HEK293 (cell line): ENCODE data around the gene ENDOU.

ENCODE experiments used
- CTCF ChIA-PET: fragments of 350-600 bp; formaldehyde crosslinking; extraction: SDS; loops from one replicate; lab custom pipeline; 2021; ENCODE audit warnings: antibody characterized with exemption; lab: Yijun Ruan, JAX
- POLR2A ChIA-PET: fragments of 300-600 bp; formaldehyde crosslinking; extraction: SDS; loops from one replicate; lab custom pipeline; 2020; ENCODE audit warnings: antibody characterized with exemption, inconsistent platforms; lab: Yijun Ruan, JAX
- H3K27ac ChIP-seq: fragments of 200-500 bp; sonication (Bioruptor generic); 2 replicates; pipeline ENCODE4 v1.5.1; 2014; ENCODE audit warnings: low read depth, low read length, control low read depth, inconsistent platforms; ENCODE audit errors: extremely low read depth
- H3K36me3 ChIP-seq, 2 experiments: fragments of 200-500 bp in 1 of 2; sonication (Bioruptor generic) in 1 of 2; 1 replicate in 1 of 2; 2 replicates in 1 of 2; pipeline ENCODE4 v1.5.1; 2014 to 2017; ENCODE audit warnings: inconsistent platforms in 2 of 2, low read length in 2 of 2; ENCODE audit not compliant: control insufficient read depth in 2 of 2, insufficient read depth in 1 of 2
- H3K4me1 ChIP-seq: fragments of 200-500 bp; sonication (Bioruptor generic); 2 replicates; pipeline ENCODE4 v1.5.1; 2014; ENCODE audit warnings: mild to moderate bottlenecking, low read length, inconsistent platforms; ENCODE audit not compliant: control insufficient read depth, insufficient read depth
- H3K4me3 ChIP-seq: 2 replicates; pipeline ENCODE4 v1.5.1; 2011; ENCODE audit warnings: low read depth, mild to moderate bottlenecking, control low read depth, low read length, moderate library complexity
- H3K9me3 ChIP-seq: fragments of 200-500 bp; sonication (Bioruptor generic); 2 replicates; pipeline ENCODE4 v1.5.1; 2014; ENCODE audit warnings: low read depth, low read length, inconsistent platforms; ENCODE audit not compliant: control insufficient read depth, insufficient read depth
- ATF2 ChIP-seq: fragments of 450-650 bp; formaldehyde crosslinking; IDR thresholded peaks from 2 replicates; pipeline ENCODE4 v1.5.1; 2016; ENCODE audit warnings: missing biosample characterization, missing genetic modification characterization, low read depth
- BCL11B ChIP-seq: fragments of 450-650 bp; formaldehyde crosslinking; IDR thresholded peaks from 2 replicates; pipeline ENCODE4 v1.5.1; 2016; ENCODE audit warnings: low read depth, missing biosample characterization, missing genetic modification characterization
- CTCF ChIP-seq: fragments of 450-650 bp; formaldehyde crosslinking; IDR thresholded peaks from 2 replicates; pipeline ENCODE4 v1.5.1; 2016; ENCODE audit warnings: missing biosample characterization, missing genetic modification characterization
- EGR2 ChIP-seq: fragments of 450-650 bp; formaldehyde crosslinking; IDR thresholded peaks from 2 replicates; pipeline ENCODE4 v1.5.1; 2016; ENCODE audit warnings: low read depth, missing biosample characterization, missing genetic modification characterization
- ELK4 ChIP-seq: IDR thresholded peaks from 2 replicates; pipeline ENCODE4 v1.6.1; 2011; ENCODE audit warnings: mild to moderate bottlenecking, low read depth, low read length, borderline replicate concordance
- HOXD13 ChIP-seq: sonication (generic); formaldehyde crosslinking; IDR thresholded peaks from 2 replicates; pipeline ENCODE4 v1.8.0; 2022; ENCODE audit warnings: missing genetic modification reagents, borderline replicate concordance
- SP2 ChIP-seq: fragments of 450-650 bp; formaldehyde crosslinking; IDR thresholded peaks from 2 replicates; pipeline ENCODE4 v1.5.1; 2016; ENCODE audit warnings: missing biosample characterization, missing genetic modification characterization
- ZBTB49 ChIP-seq: fragments of 450-650 bp; formaldehyde crosslinking; IDR thresholded peaks from 2 replicates; pipeline ENCODE4 v1.5.1; 2016; ENCODE audit warnings: missing biosample characterization, missing genetic modification characterization, low read depth
- ZNF175 ChIP-seq: fragments of 450-650 bp; formaldehyde crosslinking; IDR thresholded peaks from 2 replicates; pipeline ENCODE4 v1.5.1; 2016; ENCODE audit warnings: missing biosample characterization, missing genetic modification characterization
- ZNF335 ChIP-seq: fragments of 450-650 bp; formaldehyde crosslinking; conservative IDR thresholded peaks from 2 replicates; pipeline ENCODE4 v1.5.1; 2016; ENCODE audit warnings: missing biosample characterization, missing genetic modification characterization
- ZNF362 ChIP-seq: fragments of 450-650 bp; formaldehyde crosslinking; IDR thresholded peaks from 2 replicates; pipeline ENCODE4 v1.5.1; 2016; ENCODE audit warnings: missing biosample characterization, missing genetic modification characterization
- ZNF433 ChIP-seq: fragments of 450-650 bp; formaldehyde crosslinking; IDR thresholded peaks from 2 replicates; pipeline ENCODE4 v1.5.1; 2016; ENCODE audit warnings: missing biosample characterization, missing genetic modification characterization, low read depth
- ZNF530 ChIP-seq: fragments of 450-650 bp; formaldehyde crosslinking; IDR thresholded peaks from 2 replicates; pipeline ENCODE4 v1.5.1; 2016; ENCODE audit warnings: low read depth, missing biosample characterization, missing genetic modification characterization
- ZNF544 ChIP-seq: fragments of 450-650 bp; formaldehyde crosslinking; IDR thresholded peaks from 2 replicates; pipeline ENCODE4 v1.5.0; 2017; ENCODE audit warnings: missing biosample characterization, missing genetic modification characterization
- ZNF596 ChIP-seq: fragments of 450-650 bp; IDR thresholded peaks from 2 replicates; pipeline ENCODE4 v1.5.0; 2018; ENCODE audit warnings: missing biosample characterization, mild to moderate bottlenecking, missing genetic modification characterization, moderate library complexity
- ZNF707 ChIP-seq: fragments of 450-650 bp; formaldehyde crosslinking; IDR thresholded peaks from 2 replicates; pipeline ENCODE4 v1.5.1; 2016; ENCODE audit warnings: missing biosample characterization, missing genetic modification characterization
- ZNF776 ChIP-seq: fragments of 450-650 bp; formaldehyde crosslinking; IDR thresholded peaks from 2 replicates; pipeline ENCODE4 v1.5.0; 2017; ENCODE audit warnings: missing biosample characterization, missing genetic modification characterization, borderline replicate concordance
- ZNF785 ChIP-seq: fragments of 450-650 bp; formaldehyde crosslinking; IDR thresholded peaks from 2 replicates; pipeline ENCODE4 v1.5.1; 2016; ENCODE audit warnings: missing biosample characterization, missing genetic modification characterization
- ZNF792 ChIP-seq: fragments of 450-650 bp; formaldehyde crosslinking; IDR thresholded peaks from 2 replicates; pipeline ENCODE4 v1.5.1; 2016; ENCODE audit warnings: missing biosample characterization, missing genetic modification characterization
- ZSCAN30 ChIP-seq: fragments of 450-650 bp; IDR thresholded peaks from 2 replicates; pipeline ENCODE4 v1.5.1; 2018; ENCODE audit warnings: missing biosample characterization, mild to moderate bottlenecking, missing genetic modification characterization, moderate library complexity
- ZXDB ChIP-seq: fragments of 450-650 bp; formaldehyde crosslinking; IDR thresholded peaks from 2 replicates; pipeline ENCODE4 v1.5.1; 2016; ENCODE audit warnings: missing biosample characterization, missing genetic modification characterization

ENDOU gene

GRCh38 chr12:47725893-47726292, 603 bp upstream of the ENDOU start:
- Histone ChIP-seq H3K4me1 (no peaks in the 10 kb centered on the region), H3K9me3 (no peaks in the 10 kb centered on the region), H3K4me3 (no peak overlapping the region), H3K27ac (no peak overlapping the region), H3K36me3 (no peaks in the 10 kb centered on the region)
- ChIA-PET POLR2A (no interaction called here), CTCF (interaction anchor here (0.6 to 22.5 kb wide), 9 partner anchors 10 to 432 kb away, joined by 3 to 353 read pairs (median 4); partner anchors contain the start of gene ASB8)
- TF ChIP-seq ZNF792 (tag by site-specific recombination) = no peak
- no peak for TF ChIP-seq ZNF776 (tag by site-specific recombination)
- no peak for TF ChIP-seq ZBTB49 (tag by site-specific recombination)
- no peak for TF ChIP-seq ZNF596
- no peak for TF ChIP-seq CTCF (tag by site-specific recombination)
- no peak for TF ChIP-seq ZNF785
- no peak for TF ChIP-seq SP2 (tag by site-specific recombination)

- H3K9me3 ChIP-seq = no peaks in the 10 kb centered on the region
- TF ChIP-seq ZNF530 (tag by site-specific recombination) (no peak), BCL11B (tag by site-specific recombination) (no peak), ATF2 (no peak), ZSCAN30 (tag by site-specific recombination) (no peak)
- TF ChIP-seq, all 188 proteins: peak for 0
- Histone ChIP-seq H3K36me3 (no peaks in the 10 kb centered on the region), H3K4me3 (no peak overlapping the region), H3K27ac (no peak overlapping the region), H3K4me1 (peaks cover under 1% of the 10 kb centered on the region)
- CTCF ChIA-PET = interaction anchor here (0.7 to 22.5 kb wide), 6 partner anchors 7 to 144 kb away, joined by 3 to 353 read pairs (median 9); no protein-coding TSS in a partner anchor
- POLR2A ChIA-PET = no interaction called here
These were observed 2.2 kb downstream of the ENDOU start for GRCh38 chr12:47722941-47723631.

- no peaks in the 10 kb centered on the region for H3K9me3 ChIP-seq
- ChIA-PET CTCF (interaction anchor here (0.9 to 22.5 kb wide), 3 partner anchors 11 to 117 kb away, joined by 3 to 353 read pairs (median 6); no protein-coding TSS in a partner anchor), POLR2A (no interaction called here)
- H3K36me3 ChIP-seq = no peaks in the 10 kb centered on the region
- TF ChIP-seq ZNF433 (tag by site-specific recombination) (no peak), ZNF707 (tag by site-specific recombination) (no peak), HOXD13 (no peak), ZNF175 (tag by site-specific recombination) (no peak), ZXDB (tag by site-specific recombination) (no peak), ELK4 (no peak), EGR2 (tag by site-specific recombination) (no peak), ZNF362 (tag by site-specific recombination) (no peak), ZNF335 (tag by site-specific recombination) (no peak), ZNF544 (tag by site-specific recombination) (no peak)
- peaks cover 5% of the 10 kb centered on the region for H3K4me1 ChIP-seq
- H3K27ac ChIP-seq = no peak overlapping the region
- H3K4me3 ChIP-seq = no peak overlapping the region
These were observed 3.0 kb downstream of the ENDOU start for GRCh38 chr12:47722136-47722834.
